Measurements from ENCODE around the gene NKAIN2.

Gene NKAIN2

GRCh38 chr6:124022641-124023040 is 219.0 kb downstream of the NKAIN2 start:
- no peak for TF ChIP-seq EZH2 (optimal IDR thresholded peaks at IDR 0.05; ENCODE audit: low read depth, low read length)
- no peaks in the 10 kb centered on the region for H4K20me1 ChIP-seq (ENCODE audit: insufficient read depth, low read length)
- no peaks in the 10 kb centered on the region for H3K79me2 ChIP-seq (ENCODE audit: low read length)
- H3K27ac ChIP-seq (ENCODE audit: low read length), result no peak overlapping the region
- no peaks in the 10 kb centered on the region for H3K4me1 ChIP-seq (ENCODE audit: low read length)
- no peak overlapping the region for H3K9ac ChIP-seq (ENCODE audit: low read length)
- H3K27me3 ChIP-seq (replicated peaks; ENCODE audit: insufficient read depth, low read length), result no peaks in the 10 kb centered on the region
- no peak for DNase-seq
- no peaks in the 10 kb centered on the region for H3F3A ChIP-seq (ENCODE audit: insufficient read depth, low read length)
- H3K4me3 ChIP-seq (ENCODE audit: low read length), result no peak overlapping the region
- H3K4me2 ChIP-seq (ENCODE audit: low read depth, low read length), result no peak overlapping the region
- no peaks in the 10 kb centered on the region for H3K36me3 ChIP-seq (replicated peaks; ENCODE audit: insufficient read depth, low read length)
- H3K9me3 ChIP-seq (replicated peaks; ENCODE audit: insufficient read depth, low read length), result no peaks in the 10 kb centered on the region
- no peaks in the 10 kb centered on the region for H3K9me2 ChIP-seq (replicated peaks; ENCODE audit: insufficient read depth, low read length)
- no peak overlapping the region for H2AFZ ChIP-seq (ENCODE audit: low read length)

GRCh38 chr6:124026694-124027093 is 223.0 kb downstream of the NKAIN2 start:
- no peak overlapping the region for H3K4me2 ChIP-seq (ENCODE audit: low read depth, low read length)

DNA sequence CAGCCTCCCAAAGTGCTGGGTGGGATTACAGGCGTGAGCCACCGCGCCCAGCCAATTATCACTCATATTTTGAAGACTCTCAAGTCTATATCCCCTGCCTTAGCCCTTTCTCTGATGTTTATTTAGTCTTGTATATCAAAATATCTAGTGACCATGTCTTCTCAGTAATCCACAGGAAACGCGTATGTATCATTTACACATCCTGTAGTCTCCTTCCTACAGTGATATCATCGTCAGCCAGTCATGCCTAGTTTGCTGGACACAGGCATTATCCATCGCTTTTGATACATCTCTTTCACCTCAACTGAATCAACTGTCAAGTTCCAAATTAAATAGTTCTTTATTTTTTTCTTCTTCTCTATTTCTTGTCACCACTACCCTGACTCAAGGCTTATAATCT is 223.7 kb downstream of the NKAIN2 start:
- Histone ChIP-seq H3K27ac (ENCODE audit: low read length) (no peak overlapping the region), H3K4me2 (ENCODE audit: low read depth, low read length) (no peak overlapping the region), H3K79me2 (ENCODE audit: low read length) (no peaks in the 10 kb centered on the region), H3K9me3 (replicated peaks; ENCODE audit: insufficient read depth, low read length) (no peaks in the 10 kb centered on the region), H3F3A (ENCODE audit: insufficient read depth, low read length) (no peaks in the 10 kb centered on the region), H3K27me3 (replicated peaks; ENCODE audit: insufficient read depth, low read length) (no peaks in the 10 kb centered on the region), H3K36me3 (replicated peaks; ENCODE audit: insufficient read depth, low read length) (no peaks in the 10 kb centered on the region), H3K9me2 (replicated peaks; ENCODE audit: insufficient read depth, low read length) (no peaks in the 10 kb centered on the region), H2AFZ (ENCODE audit: low read length) (no peak overlapping the region), H4K20me1 (ENCODE audit: insufficient read depth, low read length) (no peaks in the 10 kb centered on the region), H3K4me1 (ENCODE audit: low read length) (no peaks in the 10 kb centered on the region), H3K4me3 (ENCODE audit: low read length) (no peak overlapping the region), H3K9ac (ENCODE audit: low read length) (no peak overlapping the region)
- no peak for DNase-seq
- TF ChIP-seq, protein P1, sequence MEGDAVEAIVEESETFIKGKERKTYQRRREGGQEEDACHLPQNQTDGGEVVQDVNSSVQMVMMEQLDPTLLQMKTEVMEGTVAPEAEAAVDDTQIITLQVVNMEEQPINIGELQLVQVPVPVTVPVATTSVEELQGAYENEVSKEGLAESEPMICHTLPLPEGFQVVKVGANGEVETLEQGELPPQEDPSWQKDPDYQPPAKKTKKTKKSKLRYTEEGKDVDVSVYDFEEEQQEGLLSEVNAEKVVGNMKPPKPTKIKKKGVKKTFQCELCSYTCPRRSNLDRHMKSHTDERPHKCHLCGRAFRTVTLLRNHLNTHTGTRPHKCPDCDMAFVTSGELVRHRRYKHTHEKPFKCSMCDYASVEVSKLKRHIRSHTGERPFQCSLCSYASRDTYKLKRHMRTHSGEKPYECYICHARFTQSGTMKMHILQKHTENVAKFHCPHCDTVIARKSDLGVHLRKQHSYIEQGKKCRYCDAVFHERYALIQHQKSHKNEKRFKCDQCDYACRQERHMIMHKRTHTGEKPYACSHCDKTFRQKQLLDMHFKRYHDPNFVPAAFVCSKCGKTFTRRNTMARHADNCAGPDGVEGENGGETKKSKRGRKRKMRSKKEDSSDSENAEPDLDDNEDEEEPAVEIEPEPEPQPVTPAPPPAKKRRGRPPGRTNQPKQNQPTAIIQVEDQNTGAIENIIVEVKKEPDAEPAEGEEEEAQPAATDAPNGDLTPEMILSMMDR (IDR thresholded peaks at IDR 0.05; ENCODE audit: low read length), result no peak
- TF ChIP-seq EZH2phosphoT487 (IDR thresholded peaks at IDR 0.05; ENCODE audit: low read length) (no peak), EZH2 (optimal IDR thresholded peaks at IDR 0.05; ENCODE audit: low read depth, low read length) (no peak)

More at GRCh38 chr6:124026694-124027093, 223.0 kb downstream of the NKAIN2 start:
- Histone ChIP-seq H2AFZ (ENCODE audit: low read length) (no peak overlapping the region), H3K4me3 (ENCODE audit: low read length) (no peak overlapping the region), H3K36me3 (replicated peaks; ENCODE audit: insufficient read depth, low read length) (no peaks in the 10 kb centered on the region), H4K20me1 (ENCODE audit: insufficient read depth, low read length) (no peaks in the 10 kb centered on the region), H3K9me2 (replicated peaks; ENCODE audit: insufficient read depth, low read length) (no peaks in the 10 kb centered on the region), H3K4me1 (ENCODE audit: low read length) (no peaks in the 10 kb centered on the region), H3K27ac (ENCODE audit: low read length) (no peak overlapping the region), H3K79me2 (ENCODE audit: low read length) (no peaks in the 10 kb centered on the region), H3F3A (ENCODE audit: insufficient read depth, low read length) (no peaks in the 10 kb centered on the region), H3K9me3 (replicated peaks; ENCODE audit: insufficient read depth, low read length) (no peaks in the 10 kb centered on the region), H3K27me3 (replicated peaks; ENCODE audit: insufficient read depth, low read length) (no peaks in the 10 kb centered on the region), H3K9ac (ENCODE audit: low read length) (no peak overlapping the region)
- DNase-seq, result no peak
- TF ChIP-seq EZH2phosphoT487 (IDR thresholded peaks at IDR 0.05; ENCODE audit: low read length), result no peak
- TF ChIP-seq, protein P1 (IDR thresholded peaks at IDR 0.05; ENCODE audit: low read length), result no peak
- TF ChIP-seq EZH2 (optimal IDR thresholded peaks at IDR 0.05; ENCODE audit: low read depth, low read length), result no peak

DNA sequence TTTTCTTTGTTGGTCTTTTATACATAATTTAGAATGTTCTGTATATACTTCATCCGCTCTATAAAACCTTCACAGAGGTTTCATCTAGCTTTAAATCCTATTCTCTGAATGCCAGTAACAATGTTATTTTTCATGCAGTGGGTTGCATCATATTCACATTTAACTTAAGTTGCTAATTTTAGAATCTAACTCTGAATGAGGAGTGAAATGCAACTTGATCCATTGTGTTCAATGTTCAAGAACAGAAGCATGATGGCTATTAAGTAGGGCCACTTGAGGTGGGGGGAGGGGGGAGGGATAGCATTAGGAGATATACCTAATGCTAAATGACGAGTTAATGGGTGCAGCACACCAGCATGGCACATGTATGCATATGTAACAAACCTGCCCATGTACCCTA is 224.5 kb downstream of the NKAIN2 start:
- Histone ChIP-seq H3K79me2 (ENCODE audit: low read length) (no peaks in the 10 kb centered on the region), H3K27me3 (replicated peaks; ENCODE audit: insufficient read depth, low read length) (no peaks in the 10 kb centered on the region), H2AFZ (ENCODE audit: low read length) (no peak overlapping the region), H3F3A (ENCODE audit: insufficient read depth, low read length) (no peaks in the 10 kb centered on the region), H3K4me2 (ENCODE audit: low read depth, low read length) (no peak overlapping the region), H3K4me1 (ENCODE audit: low read length) (no peaks in the 10 kb centered on the region), H3K36me3 (replicated peaks; ENCODE audit: insufficient read depth, low read length) (no peaks in the 10 kb centered on the region), H3K9ac (ENCODE audit: low read length) (no peak overlapping the region), H3K27ac (ENCODE audit: low read length) (no peak overlapping the region), H3K9me2 (replicated peaks; ENCODE audit: insufficient read depth, low read length) (no peaks in the 10 kb centered on the region), H3K9me3 (replicated peaks; ENCODE audit: insufficient read depth, low read length) (no peaks in the 10 kb centered on the region), H4K20me1 (ENCODE audit: insufficient read depth, low read length) (no peaks in the 10 kb centered on the region), H3K4me3 (ENCODE audit: low read length) (no peak overlapping the region)
- DNase-seq, result no peak
- TF ChIP-seq, protein P1 (IDR thresholded peaks at IDR 0.05; ENCODE audit: low read length), result no peak
- TF ChIP-seq EZH2phosphoT487 (IDR thresholded peaks at IDR 0.05; ENCODE audit: low read length) (no peak), EZH2 (optimal IDR thresholded peaks at IDR 0.05; ENCODE audit: low read depth, low read length) (no peak)
